HCT116 (cell line): ENCODE results near the gene FBXL17. TPM values are rescaled to one million over a fixed set of nuclear protein-coding genes. Genes with fewer than 3 reads are reported as not detected.

Experiments
- ATAC-seq: fragments of 200-7000 bp; cut with Tn5 transposase; 2 replicates; pipeline ENCODE4 v1.9.1; 2020; ENCODE audit warnings: mild to moderate bottlenecking, moderate library complexity
- BruUV-seq: library from RNA; stranded (reverse); fragments of 400-500 nt; replicated peaks from 2 replicates; lab custom pipeline; 2021; lab: Mats Ljungman, UMichigan
- CTCF ChIA-PET: fragments of 300-600 bp; sonication (Branson Sonifier 250); formaldehyde crosslinking; loops from one replicate; lab custom pipeline; 2021; ENCODE audit warnings: antibody characterized with exemption; lab: Charles Lee
- POLR2A ChIA-PET: fragments of 300-600, 350-600 bp; sonication (Branson Sonifier 250); formaldehyde crosslinking; loops from one replicate; lab custom pipeline; 2021; ENCODE audit warnings: antibody characterized with exemption; lab: Charles Lee
- RAD21 ChIA-PET, 2 experiments: fragments of 300-600 bp; sonication (Branson Sonifier 250); formaldehyde crosslinking; loops; one replicate each; lab custom pipeline; 2023; ENCODE audit warnings: low total read pairs in 2 of 2; ENCODE audit not compliant: uncharacterized antibody in 2 of 2, unreplicated experiment in 2 of 2, low non-redundant PET in 1 of 2; lab: Charles Lee
- DNase-seq: peaks from one replicate; pipeline ENCODE4 v3.0.0-alpha.2; 2010; ENCODE audit warnings: low read depth, low spot score
- H2AFZ ChIP-seq: fragments of 200-600 bp; shearing (Covaris generic), sonication (generic); 2 replicates; pipeline ENCODE4 v1.6.1; 2017; ENCODE audit warnings: low read depth, mixed run types, mixed read lengths, antibody characterized with exemption, low read length; ENCODE audit not compliant: poor library complexity, severe bottlenecking
- H3K27ac ChIP-seq: 2 replicates; pipeline ENCODE4 v1.5.1; 2012; ENCODE audit warnings: low read depth, low read length
- H3K27me3 ChIP-seq: fragments of 200-600 bp; sonication (generic); 2 replicates; pipeline ENCODE4 v1.6.1; 2016; ENCODE audit warnings: mixed run types, low read length, mixed read lengths; ENCODE audit not compliant: insufficient read depth
- H3K36me3 ChIP-seq, 2 experiments: fragments of 200-500 bp in 1 of 2; fragments of 200-600 bp in 1 of 2; sonication (Bioruptor generic) in 1 of 2; sonication (generic) in 1 of 2; 2 replicates each; pipeline versions ENCODE4 v1.5.1 to v1.6.1; 2014 to 2016; ENCODE audit warnings: low read length in 2 of 2, inconsistent platforms in 1 of 2, mixed read lengths in 1 of 2, mixed run types in 1 of 2; ENCODE audit not compliant: insufficient read depth in 2 of 2, control insufficient read depth in 1 of 2
- H3K4me1 ChIP-seq, 2 experiments: fragments of 200-600 bp in 1 of 2; sonication (generic) in 1 of 2; 2 replicates each; pipeline versions ENCODE4 v1.5.1 to v1.6.1; 2012 to 2017; ENCODE audit warnings: low read length in 2 of 2, inconsistent platforms in 1 of 2, mild to moderate bottlenecking in 1 of 2, mixed read lengths in 1 of 2, mixed run types in 1 of 2, moderate library complexity in 1 of 2; ENCODE audit not compliant: insufficient read depth in 2 of 2, control insufficient read depth in 1 of 2
- H3K4me2 ChIP-seq: fragments of 200-600 bp; sonication (generic); 2 replicates; pipeline ENCODE4 v1.6.1; 2017; ENCODE audit warnings: mixed run types, low read length, mixed read lengths
- H3K4me3 ChIP-seq, 2 experiments: fragments of 200-600 bp in 1 of 2; sonication (generic) in 1 of 2; replicated peaks in 1 of 2; 2 replicates each; pipeline ENCODE4 v1.5.1; 2011 to 2016; ENCODE audit warnings: low read length in 2 of 2, control low read depth in 1 of 2, low read depth in 1 of 2, mild to moderate bottlenecking in 1 of 2, mixed read lengths in 1 of 2, mixed run types in 1 of 2
- H3K79me2 ChIP-seq: fragments of 200-600 bp; sonication (generic); 2 replicates; pipeline ENCODE4 v1.6.1; 2017; ENCODE audit warnings: mild to moderate bottlenecking, mixed run types, low read length, moderate library complexity, mixed read lengths; ENCODE audit not compliant: insufficient read depth
- H3K9ac ChIP-seq: fragments of 200-600 bp; sonication (generic); 2 replicates; pipeline ENCODE4 v1.6.1; 2016; ENCODE audit warnings: low read length, mixed read lengths
- H3K9me2 ChIP-seq: fragments of 200-600 bp; sonication (generic), shearing (Covaris generic); 2 replicates; pipeline ENCODE4 v1.6.1; 2017; ENCODE audit warnings: mixed run types, mild to moderate bottlenecking, moderate library complexity; ENCODE audit not compliant: insufficient read depth
- H3K9me3 ChIP-seq, 2 experiments: fragments of 200-500 bp in 1 of 2; fragments of 200-600 bp in 1 of 2; sonication (Bioruptor generic) in 1 of 2; sonication (generic) in 1 of 2; 2 replicates each; pipeline ENCODE4 v1.6.1; 2014 to 2017; ENCODE audit warnings: low read length in 2 of 2, mixed read lengths in 2 of 2, inconsistent platforms in 1 of 2, low read depth in 1 of 2, mild to moderate bottlenecking in 1 of 2, mixed run types in 1 of 2, moderate library complexity in 1 of 2; ENCODE audit not compliant: control insufficient read depth in 1 of 2, insufficient read depth in 1 of 2
- H4K20me1 ChIP-seq: fragments of 200-600 bp; sonication (generic), shearing (Covaris generic); 2 replicates; pipeline ENCODE4 v1.6.1; 2017; ENCODE audit warnings: mixed run types, mild to moderate bottlenecking, moderate library complexity; ENCODE audit not compliant: insufficient read depth
- EGR1 ChIP-seq: IDR thresholded peaks from 2 replicates; pipeline ENCODE4 v1.6.1; 2012; ENCODE audit warnings: low read depth
- MAX ChIP-seq: IDR thresholded peaks from 2 replicates; pipeline ENCODE4 v1.6.1; 2012
- POLR2AphosphoS5 ChIP-seq: IDR thresholded peaks from 2 replicates; pipeline ENCODE4 v1.6.1; 2011; ENCODE audit warnings: mild to moderate bottlenecking, low read depth, low read length, moderate library complexity
- RAD21 ChIP-seq: IDR thresholded peaks from 2 replicates; pipeline ENCODE4 v1.6.1; 2012; ENCODE audit warnings: low read depth, mild to moderate bottlenecking
- SIN3A ChIP-seq: IDR thresholded peaks from 2 replicates; pipeline ENCODE4 v1.6.1; 2012; ENCODE audit warnings: low read depth
- TCF7L2 ChIP-seq: IDR thresholded peaks from 2 replicates; pipeline ENCODE4 v1.7.0; 2011; ENCODE audit warnings: borderline replicate concordance, inconsistent platforms; ENCODE audit not compliant: insufficient read depth, insufficient read length; ENCODE audit errors: extremely low read depth
- intact Hi-C: fragments of 100-400 bp; cut with micrococcal nuclease; formaldehyde crosslinking; loops from 2 replicates; pipeline ENCODE4 v1.10.0; 2022
- total RNA-seq: library from RNA; stranded (reverse); gene quantifications from one replicate; pipeline ENCODE4 v1.2.1, GENCODE V29; 2021; ENCODE audit not compliant: unreplicated experiment

The FBXL17 gene
- total RNA-seq, 1 experiment from 2014 or later: 9.4 TPM

GRCh38 chr5:108115673-108116072, 266.2 kb downstream of the FBXL17 start:
- Histone ChIP-seq H4K20me1 (no peaks in the 10 kb centered on the region), H3K4me3 (no peak overlapping the region), H3K9me2 (no peaks in the 10 kb centered on the region), H3K36me3 (no peaks in the 10 kb centered on the region), H2AFZ (no peak overlapping the region), H3K27ac (no peak overlapping the region), H3K79me2 (no peaks in the 10 kb centered on the region), H3K27me3 (no peaks in the 10 kb centered on the region), H3K4me1 (no peaks in the 10 kb centered on the region), H3K9ac (no peak overlapping the region), H3K9me3 (no peaks in the 10 kb centered on the region), H3K4me2 (no peak overlapping the region)
- ChIA-PET CTCF (interaction anchor here (1.0 kb wide), 1 partner anchor 230 kb away, joined by 3 read pairs; no protein-coding TSS in a partner anchor), RAD21 (no interaction called here), POLR2A (interaction anchor here (1.1 kb wide), 1 partner anchor 14 kb away, joined by 3 read pairs; no protein-coding TSS in a partner anchor)
- TF ChIP-seq EGR1: no peak
- TF ChIP-seq SIN3A: no peak
- BruUV-seq: no TSS peak
- intact Hi-C loops: no loop called here
- DNase-seq (no peak), ATAC-seq (no peak)

- no peaks in the 10 kb centered on the region for H3K79me2 ChIP-seq
- POLR2A ChIA-PET: no interaction called here
- DNase-seq (no peak), ATAC-seq (no peak)
- H3K9ac ChIP-seq: no peak overlapping the region
- no peaks in the 10 kb centered on the region for H3K36me3 ChIP-seq
- no peaks in the 10 kb centered on the region for H3K9me3 ChIP-seq
- H2AFZ ChIP-seq: no peak overlapping the region
- no peaks in the 10 kb centered on the region for H3K4me1 ChIP-seq
- intact Hi-C loops: no loop called here
- no peak overlapping the region for H3K27ac ChIP-seq
- H3K9me2 ChIP-seq: no peaks in the 10 kb centered on the region
- CTCF ChIA-PET: no interaction called here
- H3K4me2 ChIP-seq: no peak overlapping the region
- no peak overlapping the region for H3K4me3 ChIP-seq
- RAD21 ChIA-PET: no interaction called here
- H4K20me1 ChIP-seq: no peaks in the 10 kb centered on the region
- BruUV-seq: no TSS peak
- no peaks in the 10 kb centered on the region for H3K27me3 ChIP-seq
- TF ChIP-seq RAD21 (no peak), POLR2AphosphoS5 (no peak), MAX (no peak), TCF7L2 (no peak)
Measured at GRCh38 chr5:108113950-108114349, 267.9 kb downstream of the FBXL17 start.
